Measurements from ENCODE around the gene TRIM26. TPM values are rescaled to one million over a fixed set of nuclear protein-coding genes. Genes with fewer than 3 reads are reported as not detected.

Gene TRIM26
- total and polyA plus RNA-seq, 2 of the 13 experiments (the other 11 are each of a cell fraction or from before 2014, with no cell fraction given) = 27.1 to 38.7 TPM

GRCh38 chr6:30212865-30213666 lies at the start of gene TRIM26 (continued):
- TF ChIP-seq ZBTB7A (CRISPR knock-in tag; IDR thresholded peaks at IDR 0.05) (peak; percentile 42; the same call in 1 of the 2 replicates), ARNT2 (CRISPR knock-in tag; IDR thresholded peaks at IDR 0.05; ENCODE audit: low read depth) (peak; percentile 91), ZNF513 (CRISPR knock-in tag; conservative IDR thresholded peaks at IDR 0.05) (no peak; the same call in 1 of the 2 replicates), ZNF746 (CRISPR knock-in tag; IDR thresholded peaks at IDR 0.05) (peak; percentile 27), ZNF75D (CRISPR knock-in tag; IDR thresholded peaks at IDR 0.05; ENCODE audit: borderline replicate concordance) (no peak), PRDM15 (CRISPR knock-in tag; IDR thresholded peaks at IDR 0.05) (peak; percentile 88), SNAPC5 (CRISPR knock-in tag; IDR thresholded peaks at IDR 0.05; ENCODE audit: borderline replicate concordance) (0 out of 2 replicates have a peak, but pooled peaks have one; percentile 76), TOE1 (CRISPR knock-in tag; IDR thresholded peaks at IDR 0.05) (no peak), TFDP2 (CRISPR knock-in tag; IDR thresholded peaks at IDR 0.05) (peak; percentile 91), FOXA3 (CRISPR knock-in tag; IDR thresholded peaks at IDR 0.05) (no peak), DRAP1 (CRISPR knock-in tag; IDR thresholded peaks at IDR 0.05) (peak; percentile 79), SALL1 (CRISPR knock-in tag; IDR thresholded peaks at IDR 0.05) (peak; percentile 75), KLF11 (CRISPR knock-in tag; IDR thresholded peaks at IDR 0.05) (peak; percentile 66; the same call in 1 of the 2 replicates), JDP2 (CRISPR knock-in tag; IDR thresholded peaks at IDR 0.05; ENCODE audit: borderline replicate concordance) (no peak), NFIB (CRISPR knock-in tag; IDR thresholded peaks at IDR 0.05; ENCODE audit: borderline replicate concordance) (no peak), ZNF781 (CRISPR knock-in tag; IDR thresholded peaks at IDR 0.05; ENCODE audit: borderline replicate concordance, not compliant biosample characterization) (peak; percentile 13), PATZ1 (CRISPR knock-in tag; IDR thresholded peaks at IDR 0.05) (peak; percentile 72; the same call in 1 of the 2 replicates), IKZF4 (CRISPR knock-in tag; IDR thresholded peaks at IDR 0.05; ENCODE audit: borderline replicate concordance, low read depth, not compliant biosample characterization) (no peak), YEATS4 (CRISPR knock-in tag; IDR thresholded peaks at IDR 0.05; ENCODE audit: borderline replicate concordance) (peak; percentile 30; the same call in 1 of the 2 replicates)
